Measurements from ENCODE around the gene ANKRD55.

DNA sequence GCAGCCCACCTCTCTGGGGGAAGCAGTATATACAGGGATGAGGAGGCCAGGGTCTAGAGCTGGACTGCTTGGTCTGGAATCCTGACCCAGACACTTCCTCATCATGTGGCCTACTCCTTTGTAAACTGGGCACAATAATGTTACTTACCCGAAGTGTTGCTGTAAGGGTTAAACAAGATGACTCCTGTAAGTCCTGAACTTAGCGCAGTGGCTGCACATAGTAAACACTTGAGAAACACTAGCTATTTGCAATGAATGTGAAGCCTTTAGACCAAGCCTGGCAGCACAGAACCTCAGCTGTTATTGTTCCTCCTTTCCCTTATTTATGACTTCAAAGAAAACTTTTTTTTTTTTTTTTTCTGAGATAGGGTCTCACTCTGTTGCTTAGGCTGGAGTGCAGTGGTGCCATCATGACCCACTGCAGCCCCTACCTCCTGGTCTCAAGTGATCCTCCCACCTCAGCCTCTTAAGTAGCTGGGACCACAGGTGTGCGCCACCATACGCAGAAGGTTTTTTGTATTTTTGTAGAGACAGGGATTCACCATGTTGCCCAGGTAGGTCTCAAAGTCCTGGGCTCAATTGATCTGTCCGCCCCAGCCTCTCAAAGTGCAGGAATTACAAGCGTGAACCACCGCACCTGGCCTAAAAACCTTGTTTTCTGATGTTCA lies 142.2 kb downstream of the ANKRD55 start:
- TF ChIP-seq, protein P1, sequence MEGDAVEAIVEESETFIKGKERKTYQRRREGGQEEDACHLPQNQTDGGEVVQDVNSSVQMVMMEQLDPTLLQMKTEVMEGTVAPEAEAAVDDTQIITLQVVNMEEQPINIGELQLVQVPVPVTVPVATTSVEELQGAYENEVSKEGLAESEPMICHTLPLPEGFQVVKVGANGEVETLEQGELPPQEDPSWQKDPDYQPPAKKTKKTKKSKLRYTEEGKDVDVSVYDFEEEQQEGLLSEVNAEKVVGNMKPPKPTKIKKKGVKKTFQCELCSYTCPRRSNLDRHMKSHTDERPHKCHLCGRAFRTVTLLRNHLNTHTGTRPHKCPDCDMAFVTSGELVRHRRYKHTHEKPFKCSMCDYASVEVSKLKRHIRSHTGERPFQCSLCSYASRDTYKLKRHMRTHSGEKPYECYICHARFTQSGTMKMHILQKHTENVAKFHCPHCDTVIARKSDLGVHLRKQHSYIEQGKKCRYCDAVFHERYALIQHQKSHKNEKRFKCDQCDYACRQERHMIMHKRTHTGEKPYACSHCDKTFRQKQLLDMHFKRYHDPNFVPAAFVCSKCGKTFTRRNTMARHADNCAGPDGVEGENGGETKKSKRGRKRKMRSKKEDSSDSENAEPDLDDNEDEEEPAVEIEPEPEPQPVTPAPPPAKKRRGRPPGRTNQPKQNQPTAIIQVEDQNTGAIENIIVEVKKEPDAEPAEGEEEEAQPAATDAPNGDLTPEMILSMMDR (IDR thresholded peaks at IDR 0.05), result no peak
- no peak for TF ChIP-seq EZH2 (IDR thresholded peaks at IDR 0.05)
- TF ChIP-seq EZH2phosphoT487 (IDR thresholded peaks at IDR 0.05), result no peak

Data from neural progenitor cell (in vitro differentiated cells).